Gastrocnemius medialis (tissue), 4 donors: Measurements from ENCODE around the gene ENOX2.

Experiments used
- POLR2A ChIP-seq, 2 donors: fragments of 450-650 bp; IDR thresholded peaks; one replicate each; pipeline ENCODE4 v1.6.1; 2017; ENCODE audit warnings: antibody characterized with exemption in 2 of 2, mild to moderate bottlenecking in 2 of 2, moderate library complexity in 2 of 2
- TF ChIP-seq, protein P1 (sequence below), 5 experiments: fragments of 450-650 bp in 3 of 5; fragments of 200-600 bp in 2 of 5; sonication (generic) in 2 of 5; IDR thresholded peaks in 4 of 5; conservative IDR thresholded peaks in 1 of 5; 1 replicate in 4 of 5; 2 replicates in 1 of 5; pipeline ENCODE4 v1.5.1; 2016 to 2019; ENCODE audit warnings: antibody characterized with exemption in 5 of 5, mild to moderate bottlenecking in 3 of 5, moderate library complexity in 3 of 5

- TF ChIP-seq, protein P1, sequence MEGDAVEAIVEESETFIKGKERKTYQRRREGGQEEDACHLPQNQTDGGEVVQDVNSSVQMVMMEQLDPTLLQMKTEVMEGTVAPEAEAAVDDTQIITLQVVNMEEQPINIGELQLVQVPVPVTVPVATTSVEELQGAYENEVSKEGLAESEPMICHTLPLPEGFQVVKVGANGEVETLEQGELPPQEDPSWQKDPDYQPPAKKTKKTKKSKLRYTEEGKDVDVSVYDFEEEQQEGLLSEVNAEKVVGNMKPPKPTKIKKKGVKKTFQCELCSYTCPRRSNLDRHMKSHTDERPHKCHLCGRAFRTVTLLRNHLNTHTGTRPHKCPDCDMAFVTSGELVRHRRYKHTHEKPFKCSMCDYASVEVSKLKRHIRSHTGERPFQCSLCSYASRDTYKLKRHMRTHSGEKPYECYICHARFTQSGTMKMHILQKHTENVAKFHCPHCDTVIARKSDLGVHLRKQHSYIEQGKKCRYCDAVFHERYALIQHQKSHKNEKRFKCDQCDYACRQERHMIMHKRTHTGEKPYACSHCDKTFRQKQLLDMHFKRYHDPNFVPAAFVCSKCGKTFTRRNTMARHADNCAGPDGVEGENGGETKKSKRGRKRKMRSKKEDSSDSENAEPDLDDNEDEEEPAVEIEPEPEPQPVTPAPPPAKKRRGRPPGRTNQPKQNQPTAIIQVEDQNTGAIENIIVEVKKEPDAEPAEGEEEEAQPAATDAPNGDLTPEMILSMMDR (IDR thresholded peaks at IDR 0.05 in 4 of 5, conservative IDR thresholded peaks at IDR 0.05 in 1 of 5): no peak
- no peak for TF ChIP-seq POLR2A (IDR thresholded peaks at IDR 0.05)
Observed at GRCh38 chrX:130851569-130851968, 51.4 kb downstream of the ENOX2 start.
